ENCODE results near the gene MYBPC2.

MYBPC2 gene

DNA sequence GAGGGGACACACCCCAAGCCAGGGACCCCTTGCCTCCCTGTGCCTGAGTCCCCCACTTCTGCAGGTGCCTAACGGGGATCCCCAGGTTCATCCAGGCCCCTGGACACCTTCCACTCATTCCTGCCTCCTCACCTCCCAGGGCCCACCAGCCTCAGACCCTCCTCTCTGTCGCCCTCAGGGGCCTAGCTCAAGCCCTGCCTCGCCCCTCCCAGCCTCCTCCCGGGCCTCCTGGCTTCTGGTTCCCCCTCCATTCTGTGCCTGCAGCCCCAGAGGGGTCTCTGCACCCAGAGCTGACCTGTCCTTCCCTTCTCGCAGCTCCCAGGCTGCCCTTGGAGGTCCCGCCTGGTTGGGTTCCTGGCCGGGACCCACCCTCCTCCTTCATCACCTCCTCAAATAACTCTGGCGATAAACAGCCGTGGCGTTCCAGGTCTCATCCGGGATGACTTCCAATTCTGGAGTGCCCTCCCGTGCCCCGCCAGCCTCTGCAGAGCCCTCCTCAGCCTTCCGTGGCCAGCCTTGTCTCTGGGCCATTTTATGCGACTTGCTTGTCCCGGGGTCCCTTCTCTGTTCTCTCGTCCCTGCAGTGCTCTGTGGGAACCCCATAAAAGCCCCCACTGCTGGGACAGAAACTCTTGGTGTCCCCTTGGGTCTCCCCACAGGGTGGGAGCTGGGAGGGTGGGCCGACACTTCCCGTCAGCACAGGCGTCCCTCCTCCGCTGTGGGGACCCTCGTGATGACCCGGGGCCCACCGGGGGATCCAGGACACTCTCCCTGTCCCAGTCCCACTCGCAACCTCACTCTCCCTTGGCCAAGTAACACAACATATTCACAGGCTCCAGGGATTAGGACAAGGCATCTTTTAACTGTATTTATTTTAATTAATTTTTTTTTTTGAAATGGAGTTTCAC lies 69.1 kb downstream of the MYBPC2 start:
- no peak for DNase-seq

DNA sequence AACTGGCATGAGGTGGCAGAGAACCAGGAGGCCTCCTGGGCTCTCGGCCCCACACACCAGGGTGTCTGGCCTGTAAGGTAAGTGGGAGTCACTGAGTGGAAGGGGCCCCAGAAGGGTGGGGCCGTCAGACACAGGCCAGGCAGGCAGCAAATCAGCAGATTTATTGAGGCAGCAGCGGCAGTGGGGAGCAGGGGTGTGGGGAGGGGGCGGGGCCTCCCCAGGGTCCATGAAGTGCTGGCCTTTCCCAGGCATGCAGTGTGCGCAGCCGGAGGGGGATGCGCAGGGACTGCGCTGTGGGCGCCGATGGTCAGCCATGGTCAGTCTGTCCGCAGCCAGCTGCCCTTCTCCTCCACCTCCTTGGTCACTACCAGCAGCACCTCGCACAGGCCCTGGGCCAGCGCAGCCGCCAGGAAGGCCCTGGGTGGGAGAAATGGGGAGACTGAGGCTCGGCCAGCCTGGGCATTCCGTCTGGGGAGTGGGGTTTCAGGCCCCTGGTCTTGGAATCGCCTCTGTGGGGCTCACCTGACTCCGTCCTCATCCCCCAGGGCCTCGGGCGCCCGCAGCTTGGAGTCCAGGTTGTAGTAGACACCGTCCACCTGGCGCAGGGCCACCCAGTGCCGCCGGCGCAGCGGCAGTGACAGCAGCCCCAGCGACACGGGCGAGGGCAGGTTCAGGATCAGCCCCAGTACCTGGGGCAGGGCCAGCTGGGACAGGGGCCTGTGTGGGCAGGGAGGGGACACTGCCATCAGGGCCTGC lies 73.3 kb downstream of the MYBPC2 start:
- DNase-seq, result no peak

DNA sequence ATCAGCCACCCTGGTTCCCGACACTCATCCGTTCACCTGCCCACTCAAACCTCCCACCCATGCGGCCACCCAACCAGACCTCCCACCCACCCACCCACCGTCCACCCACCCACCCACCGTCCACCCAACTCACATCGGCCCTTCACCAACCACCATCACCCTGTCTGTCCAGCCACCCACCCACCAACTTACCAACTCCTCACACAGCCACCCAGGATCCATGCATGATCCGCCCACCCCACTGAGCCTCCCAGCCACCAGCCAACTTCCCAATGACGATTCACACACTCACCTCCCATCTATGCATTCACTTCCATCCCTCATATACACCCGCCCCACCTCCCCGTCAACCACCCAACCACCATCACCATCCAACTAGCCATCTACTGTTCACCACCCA lies 74.0 kb downstream of the MYBPC2 start:
- DNase-seq, result no peak

DNA sequence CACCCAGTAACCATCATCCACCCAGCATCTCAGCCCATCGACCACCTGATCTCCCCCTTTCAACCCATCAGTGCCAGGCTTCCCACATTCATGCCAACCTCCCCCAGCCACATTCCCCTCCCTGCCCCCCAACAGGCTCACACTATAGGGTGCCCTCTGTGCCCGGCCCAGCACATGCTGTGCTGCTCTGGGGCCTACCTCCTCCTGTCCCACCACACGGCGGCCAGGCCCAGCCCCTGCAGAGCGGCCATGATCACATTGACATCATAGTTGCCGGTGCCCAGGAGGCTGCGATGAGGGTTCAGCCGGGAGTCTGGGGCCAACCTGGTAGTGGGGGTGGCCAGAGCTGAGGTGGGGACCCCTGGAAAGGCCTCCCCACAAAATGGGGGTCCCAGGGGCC lies 74.7 kb downstream of the MYBPC2 start:
- DNase-seq, result no peak

DNA sequence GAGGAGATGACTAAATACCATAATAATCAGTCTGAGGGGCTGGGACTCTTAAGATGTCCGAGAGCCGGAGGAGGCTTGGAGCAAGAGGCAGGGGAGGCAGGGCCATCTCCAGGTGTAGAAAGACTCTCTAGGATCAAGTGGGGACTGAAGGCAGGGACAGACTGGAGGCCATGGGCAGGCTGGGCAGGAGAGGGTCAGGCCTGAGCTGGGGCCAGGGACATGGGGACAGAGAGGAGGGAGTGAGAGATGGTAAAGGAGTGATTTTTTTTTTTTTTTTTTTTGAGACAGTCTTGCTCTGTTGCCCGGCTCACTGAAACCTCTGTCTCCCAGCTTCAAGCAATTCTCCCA lies 76.1 kb downstream of the MYBPC2 start:
- DNase-seq, result no peak

DNA sequence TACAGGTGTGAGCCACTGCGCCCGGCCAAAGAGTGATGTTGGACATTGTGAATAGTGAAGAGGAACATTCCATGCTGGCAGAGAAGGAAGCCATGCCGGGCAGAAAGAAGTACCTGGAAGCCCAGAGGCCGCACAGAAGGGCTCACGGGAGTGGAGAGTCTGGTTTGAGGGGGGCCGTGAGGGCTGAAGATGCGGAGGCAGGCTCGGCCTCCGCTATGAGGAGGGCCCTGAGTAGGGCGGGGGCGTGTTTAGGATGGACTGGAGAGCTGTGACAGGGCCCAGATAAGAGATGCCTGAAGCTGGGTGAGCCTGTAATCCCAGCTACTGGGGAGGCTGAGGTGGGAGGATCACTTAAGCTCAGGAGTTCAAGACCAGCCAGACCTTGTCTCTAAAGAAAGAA lies 76.7 kb downstream of the MYBPC2 start:
- DNase-seq, result no peak

DNA sequence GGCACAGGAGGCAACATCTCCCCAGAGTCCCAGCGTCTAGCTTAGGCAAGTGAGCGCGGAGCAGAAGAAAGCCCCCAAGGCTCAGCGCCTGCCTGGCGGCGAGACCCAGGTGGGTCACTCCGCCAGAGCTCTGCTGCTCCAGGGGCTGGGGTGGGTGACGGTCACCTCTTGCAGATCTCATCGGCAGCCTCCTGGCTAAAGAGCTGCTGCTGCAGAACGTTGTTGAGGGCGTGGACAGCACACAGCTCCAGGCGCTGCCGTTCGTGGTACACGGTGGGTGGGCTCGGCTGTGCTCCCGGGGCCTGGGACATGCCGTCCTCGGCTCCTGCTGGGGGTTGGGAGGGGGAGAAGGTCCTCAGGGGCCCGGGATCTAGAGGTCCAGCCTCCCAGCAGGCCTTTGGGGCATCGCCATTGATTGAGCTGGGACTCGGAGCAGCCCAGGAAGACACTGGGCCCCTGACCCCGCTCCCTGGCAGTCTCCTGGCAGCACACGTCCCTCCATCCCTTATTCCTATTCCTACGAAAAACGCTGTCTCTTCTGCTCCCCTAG lies 77.5 kb downstream of the MYBPC2 start:
- DNase-seq, result no peak

DNA sequence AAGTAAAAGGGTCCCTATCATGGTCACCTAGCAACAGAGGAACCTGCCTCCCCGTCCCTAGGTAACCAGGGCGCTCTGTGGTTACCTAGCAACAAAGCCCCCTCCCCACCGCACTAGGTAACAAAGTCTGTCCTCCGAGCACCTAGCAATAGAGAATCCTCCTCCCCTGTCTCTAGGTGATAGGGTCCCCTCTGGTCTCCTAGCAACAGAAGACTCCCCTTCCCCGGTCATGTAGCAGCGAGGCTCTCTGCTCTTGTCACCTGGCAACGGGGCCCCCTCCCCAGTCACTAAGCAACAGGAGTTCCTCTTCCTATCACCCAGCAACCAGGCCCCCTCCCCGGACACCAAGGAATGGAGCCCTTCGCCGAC lies 78.0 kb downstream of the MYBPC2 start:
- DNase-seq, result no peak

DNA sequence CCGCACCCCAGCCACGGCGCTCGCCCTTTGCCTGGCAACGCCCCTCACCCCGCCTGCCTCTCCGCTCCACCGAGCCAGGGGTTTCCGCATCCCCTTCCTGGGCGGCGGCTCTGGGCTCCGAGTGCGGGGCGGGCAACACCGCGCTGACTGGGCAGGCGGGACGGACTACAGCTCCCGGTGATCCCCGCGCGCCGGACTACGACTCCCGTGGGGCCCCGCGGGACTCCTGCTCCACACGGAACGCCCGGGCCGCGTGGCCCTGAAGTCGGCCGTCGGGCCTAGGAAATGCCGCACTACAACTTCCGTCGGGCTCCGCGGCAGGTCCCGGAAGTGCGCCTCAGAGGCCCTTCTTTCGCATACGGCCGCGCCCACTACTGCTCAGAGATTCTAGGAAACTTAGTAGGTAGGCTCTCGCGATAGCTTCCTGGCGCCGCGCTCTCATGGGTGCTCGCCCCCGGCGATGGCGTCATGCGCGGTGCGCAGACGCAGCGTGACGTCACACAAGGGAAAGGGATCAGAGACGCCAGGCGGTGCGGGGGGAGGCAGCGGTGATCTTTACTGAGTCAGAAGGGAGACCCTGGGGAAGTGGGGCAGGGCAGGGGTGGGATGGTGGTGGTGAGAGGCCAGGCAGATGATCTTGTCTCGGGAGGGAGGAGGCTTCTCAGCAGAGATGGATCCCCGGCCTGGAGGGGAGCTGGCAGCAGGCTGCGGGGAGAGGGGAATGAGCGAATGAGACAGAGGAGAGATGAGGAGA lies 78.6 kb downstream of the MYBPC2 start, which contains the start of gene JOSD2:
Gene JOSD2, minus strand, starts transcription at position 123 of the 754 bp plus-strand sequence. CDS start 760 bp downstream, outside the sequence.
- peak; percentile 93 to 100 (median 96) for DNase-seq

DNA sequence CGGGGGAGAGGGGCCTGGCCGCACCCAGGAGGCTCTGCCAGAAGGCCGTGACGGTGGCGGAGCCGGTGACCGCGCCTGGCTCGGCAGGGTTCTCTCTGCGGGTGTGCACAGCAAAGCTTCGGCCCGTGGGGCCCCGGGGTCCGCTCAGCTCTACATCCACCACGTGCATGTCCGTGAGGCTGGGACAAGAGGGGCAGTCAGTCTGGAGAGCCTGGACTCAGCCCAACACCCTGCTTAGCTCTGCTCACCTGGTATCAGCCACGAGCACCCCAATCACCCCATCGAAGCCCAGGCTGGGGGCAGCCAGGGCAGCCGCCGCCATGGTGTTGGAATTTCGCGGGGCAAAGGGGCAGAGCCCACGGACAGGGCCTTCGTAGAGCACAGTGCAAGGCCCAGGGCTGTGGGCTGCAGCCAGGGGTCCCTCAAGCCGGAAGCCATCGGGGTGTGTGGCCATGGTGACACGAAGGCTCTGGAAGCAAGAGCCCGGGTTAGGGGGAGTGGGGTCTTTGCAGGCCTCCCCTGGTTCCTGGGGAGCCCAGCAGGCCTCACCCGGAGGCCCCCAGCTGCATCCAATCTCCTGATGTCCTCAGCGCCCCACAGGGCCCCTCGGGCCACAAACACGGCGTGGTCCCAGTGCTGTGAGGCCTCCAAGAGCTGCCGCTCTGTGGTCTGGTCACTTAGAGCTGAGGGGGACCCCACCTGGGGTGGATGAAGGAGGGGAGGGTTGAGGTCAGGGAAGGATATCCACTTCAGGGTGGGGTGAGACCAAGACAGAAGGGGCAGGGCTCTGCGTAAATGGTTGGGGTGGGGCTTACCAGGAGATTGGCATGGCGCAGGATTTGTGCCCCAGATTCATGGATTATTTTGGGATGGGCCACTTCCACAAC lies 79.7 kb downstream of the MYBPC2 start:
- DNase-seq, result no peak

DNA sequence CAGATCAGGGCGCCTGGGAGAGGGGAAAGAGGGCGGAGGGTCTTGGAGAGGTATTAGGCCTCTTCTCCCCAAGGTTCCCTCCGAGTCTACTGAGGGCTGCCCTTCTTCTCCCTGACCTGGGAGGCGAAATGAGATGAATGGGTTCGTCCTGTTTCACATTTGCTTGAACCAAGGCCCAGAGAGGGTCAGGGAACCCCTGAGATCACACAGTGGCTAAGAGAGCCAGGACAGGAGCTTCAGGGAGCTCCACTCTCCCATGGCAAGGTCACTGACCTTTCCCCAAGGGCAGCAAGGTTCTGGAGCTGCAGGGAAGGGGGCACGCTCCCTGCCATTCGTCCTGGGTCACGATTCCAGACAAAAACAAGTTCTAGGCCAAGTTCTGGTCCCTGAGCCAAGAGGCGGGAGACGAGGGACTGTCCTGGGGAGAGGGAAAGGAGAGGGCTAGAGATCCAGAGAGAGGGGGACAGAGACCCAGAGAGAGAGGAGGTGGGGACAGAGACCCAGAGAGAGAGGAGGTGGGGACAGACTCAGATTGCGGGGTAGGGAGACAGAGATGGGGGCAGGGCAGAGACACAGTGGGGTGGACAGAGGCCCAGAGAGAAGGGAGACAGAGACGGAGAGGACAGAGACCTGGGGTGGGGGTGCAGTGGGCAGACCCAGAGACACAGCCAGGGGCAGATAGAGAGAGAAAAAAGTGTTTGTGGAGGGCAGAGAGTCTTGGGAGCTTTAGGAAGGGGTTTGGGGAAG lies 80.5 kb downstream of the MYBPC2 start:
- DNase-seq, result no peak

DNA sequence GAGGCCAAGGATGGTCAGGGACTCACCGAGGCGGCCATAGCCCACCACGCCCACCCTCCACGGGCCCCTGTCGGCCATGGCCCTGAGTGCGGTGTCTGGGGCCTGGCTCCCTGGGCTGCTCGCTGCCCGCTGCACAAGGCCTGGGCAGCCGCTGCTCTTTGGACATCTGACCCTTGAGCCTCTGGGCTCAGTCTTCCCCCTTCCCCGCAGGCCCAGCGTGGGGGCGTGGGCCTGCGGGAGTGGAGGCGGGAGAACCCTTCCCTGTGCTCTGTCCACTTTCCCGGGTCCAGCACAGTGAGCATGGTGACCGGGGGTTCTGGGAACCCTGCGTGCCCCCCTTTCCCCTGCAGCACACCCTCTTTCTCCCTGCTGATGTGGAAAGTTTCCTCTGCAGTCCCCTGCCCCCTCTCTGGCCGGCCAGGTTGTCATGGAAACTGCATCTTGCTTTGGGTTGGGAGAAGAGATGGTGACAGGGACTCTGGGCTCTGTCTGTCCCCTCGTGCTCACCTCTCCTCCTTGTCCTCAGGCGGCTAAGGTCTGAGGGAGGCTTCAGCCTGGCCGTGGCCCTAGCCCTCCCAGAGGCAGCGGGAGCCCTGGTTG lies 81.2 kb downstream of the MYBPC2 start, which contains the start of gene ASPDH:
Gene ASPDH, minus strand, starts transcription at position 168 of the 600 bp plus-strand sequence. Its CDS starts 90 bp downstream, at position 78.
- DNase-seq, result no peak

DNA sequence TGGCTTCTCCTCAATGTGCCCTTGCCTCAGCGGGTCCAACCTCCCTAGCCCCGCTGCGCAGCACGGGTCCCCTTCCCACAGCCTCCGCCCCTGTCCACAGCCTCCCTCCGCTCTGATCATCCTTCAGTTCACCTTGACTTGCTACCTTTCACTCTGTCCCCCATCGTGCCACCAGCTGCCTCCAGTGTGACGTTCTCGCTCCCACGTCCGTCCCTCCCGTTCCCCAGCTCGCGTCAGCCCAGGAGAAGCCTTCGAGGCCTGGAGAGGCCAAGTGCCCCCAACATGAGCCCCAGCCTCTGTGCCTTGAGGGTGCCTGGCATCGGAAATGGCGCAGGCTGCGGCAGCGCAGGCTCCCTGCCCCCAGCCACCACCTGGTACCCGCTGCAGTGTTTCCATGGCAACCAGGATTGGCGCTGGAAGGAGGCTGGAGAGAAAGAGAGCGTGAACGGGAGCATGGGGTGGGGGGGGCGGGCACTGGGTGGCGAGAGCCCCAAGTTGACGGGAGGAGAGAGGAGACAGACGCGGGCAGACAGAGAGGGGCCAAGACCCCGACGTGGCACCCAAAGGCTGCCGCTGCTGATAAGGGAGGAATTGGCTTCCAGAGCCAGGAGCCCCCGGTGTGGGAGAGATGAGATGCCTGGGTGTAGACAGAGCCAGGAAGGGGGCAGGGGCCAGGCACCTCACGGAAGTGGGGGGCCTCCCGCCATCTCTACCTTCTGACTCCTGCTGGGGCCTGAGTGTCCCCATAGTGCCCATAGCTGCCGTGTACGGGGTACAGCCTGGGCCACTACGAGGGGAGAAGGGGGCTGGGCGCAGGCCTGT lies 81.9 kb downstream of the MYBPC2 start:
- DNase-seq, result no peak

DNA sequence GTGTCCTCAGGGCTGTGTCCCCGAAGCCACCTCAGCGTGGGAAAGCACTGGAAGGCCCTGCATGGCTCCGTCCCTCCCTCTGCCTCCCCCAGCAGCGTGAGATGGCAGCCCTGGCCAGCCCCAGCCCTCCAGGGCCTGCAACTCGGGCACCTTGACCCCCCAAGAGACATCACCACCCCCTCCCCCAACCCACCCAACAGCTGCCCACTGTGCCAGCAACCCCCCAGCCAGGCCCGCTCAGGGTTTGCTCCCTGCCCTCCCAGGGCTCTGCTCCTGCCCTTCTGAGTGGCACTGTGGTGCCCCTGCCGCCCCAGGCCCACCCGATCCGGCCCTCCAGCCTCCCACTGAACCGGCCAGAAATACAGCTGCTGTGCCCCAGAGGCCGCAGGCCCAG lies 82.5 kb downstream of the MYBPC2 start:
- no peak for DNase-seq
